Fibroblast of skin of right quadriceps (primary cell): ENCODE data around the gene FAM9C.
"Not testable (repeated sequence)": the region's sequence is repeated elsewhere in the genome, so short reads cannot be mapped to it uniquely, and the experiment has no call there.

ENCODE experiments used
- DNase-seq: peaks from one replicate; pipeline ENCODE4 v3.0.0-alpha.2; 2013

The FAM9C gene

GRCh38 chrX:13029887-13030771 is 14.3 kb downstream of the FAM9C start:
- peak; percentile 57 for DNase-seq

GRCh38 chrX:13029637-13029886 is 14.9 kb downstream of the FAM9C start:
- no peak for DNase-seq

- DNase-seq: peak; percentile 71
Measured at GRCh38 chrX:13028871-13029636, 15.4 kb downstream of the FAM9C start.

GRCh38 chrX:13026877-13027652 is 17.4 kb downstream of the FAM9C start:
- no peak for DNase-seq

- no peak for DNase-seq
Measured at GRCh38 chrX:13024986-13025385, 19.4 kb downstream of the FAM9C start.

- DNase-seq: no peak
Measured at GRCh38 chrX:13023979-13024378, 20.4 kb downstream of the FAM9C start.

- DNase-seq: no peak
Measured at GRCh38 chrX:13023567-13023966, 20.9 kb downstream of the FAM9C start.

GRCh38 chrX:13022926-13023325 is 21.5 kb downstream of the FAM9C start:
- DNase-seq: no peak

- DNase-seq: not testable (repeated sequence)
Measured at GRCh38 chrX:13016731-13017130, 27.7 kb downstream of the FAM9C start.

- no peak for DNase-seq
Measured at GRCh38 chrX:13015536-13016236, 28.7 kb downstream of the FAM9C start.

- DNase-seq: no peak
Measured at GRCh38 chrX:13014111-13015096, 30.0 kb downstream of the FAM9C start.

GRCh38 chrX:13013363-13014110 is 30.9 kb downstream of the FAM9C start:
- DNase-seq: no peak

GRCh38 chrX:13010546-13010945 is 33.9 kb downstream of the FAM9C start:
- DNase-seq: no peak

- no peak for DNase-seq
Measured at GRCh38 chrX:13009844-13010243, 34.6 kb downstream of the FAM9C start.

GRCh38 chrX:13009273-13009672 is 35.1 kb downstream of the FAM9C start:
- DNase-seq: no peak

GRCh38 chrX:13008851-13009250 is 35.6 kb downstream of the FAM9C start:
- DNase-seq: no peak

- no peak for DNase-seq
Measured at GRCh38 chrX:13008189-13008533, 36.3 kb downstream of the FAM9C start.

- DNase-seq: peak; percentile 54
Measured at GRCh38 chrX:13007519-13008188, 36.8 kb downstream of the FAM9C start.

GRCh38 chrX:13005661-13006473 is 38.6 kb downstream of the FAM9C start:
- DNase-seq: no peak
